C4-2B (cell line): Measurements from ENCODE around the gene MKI67.
"Not testable (repeated sequence)": the region's sequence is repeated elsewhere in the genome, so short reads cannot be mapped to it uniquely, and the experiment has no call there.

Source experiments
- H3K27ac ChIP-seq: fragments of 450-650 bp; 2 replicates; pipeline ENCODE4 v1.5.1; 2017
- ZFX ChIP-seq: fragments of 450-650 bp; IDR thresholded peaks from 2 replicates; pipeline ENCODE4 v1.6.1; 2017
- TF ChIP-seq, protein P1 (sequence below): fragments of 450-650 bp; conservative IDR thresholded peaks from 2 replicates; pipeline ENCODE4 v1.5.1; 2017; ENCODE audit warnings: mild to moderate bottlenecking

Gene MKI67

DNA sequence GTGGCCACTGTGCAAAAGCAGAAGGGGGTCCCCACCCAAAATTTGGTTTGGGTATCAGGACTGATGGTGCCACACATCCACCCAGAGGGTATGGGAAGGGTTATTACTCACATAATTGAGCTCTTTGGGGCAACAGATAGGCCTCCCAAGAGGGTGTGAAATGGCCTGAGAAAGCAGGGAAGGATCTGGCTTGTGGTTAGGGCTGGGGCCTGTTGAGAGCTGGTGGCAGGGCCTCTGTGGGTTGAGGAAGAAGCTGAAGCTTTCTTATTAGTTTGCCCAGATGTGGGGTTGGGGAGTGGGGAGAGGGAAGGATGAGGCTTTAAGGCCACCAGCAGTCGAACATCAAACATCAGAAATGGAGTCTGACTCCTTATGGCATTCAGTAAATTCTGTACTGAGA, 18.3 kb upstream of the MKI67 start:
- H3K27ac ChIP-seq: no peak overlapping the region
- TF ChIP-seq, protein P1, sequence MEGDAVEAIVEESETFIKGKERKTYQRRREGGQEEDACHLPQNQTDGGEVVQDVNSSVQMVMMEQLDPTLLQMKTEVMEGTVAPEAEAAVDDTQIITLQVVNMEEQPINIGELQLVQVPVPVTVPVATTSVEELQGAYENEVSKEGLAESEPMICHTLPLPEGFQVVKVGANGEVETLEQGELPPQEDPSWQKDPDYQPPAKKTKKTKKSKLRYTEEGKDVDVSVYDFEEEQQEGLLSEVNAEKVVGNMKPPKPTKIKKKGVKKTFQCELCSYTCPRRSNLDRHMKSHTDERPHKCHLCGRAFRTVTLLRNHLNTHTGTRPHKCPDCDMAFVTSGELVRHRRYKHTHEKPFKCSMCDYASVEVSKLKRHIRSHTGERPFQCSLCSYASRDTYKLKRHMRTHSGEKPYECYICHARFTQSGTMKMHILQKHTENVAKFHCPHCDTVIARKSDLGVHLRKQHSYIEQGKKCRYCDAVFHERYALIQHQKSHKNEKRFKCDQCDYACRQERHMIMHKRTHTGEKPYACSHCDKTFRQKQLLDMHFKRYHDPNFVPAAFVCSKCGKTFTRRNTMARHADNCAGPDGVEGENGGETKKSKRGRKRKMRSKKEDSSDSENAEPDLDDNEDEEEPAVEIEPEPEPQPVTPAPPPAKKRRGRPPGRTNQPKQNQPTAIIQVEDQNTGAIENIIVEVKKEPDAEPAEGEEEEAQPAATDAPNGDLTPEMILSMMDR: no peak
- no peak for TF ChIP-seq ZFX

- TF ChIP-seq, protein P1: no peak
- TF ChIP-seq ZFX: no peak
- no peak overlapping the region for H3K27ac ChIP-seq
Observed at GRCh38 chr10:128143531-128143930, 17.3 kb upstream of the MKI67 start.

DNA sequence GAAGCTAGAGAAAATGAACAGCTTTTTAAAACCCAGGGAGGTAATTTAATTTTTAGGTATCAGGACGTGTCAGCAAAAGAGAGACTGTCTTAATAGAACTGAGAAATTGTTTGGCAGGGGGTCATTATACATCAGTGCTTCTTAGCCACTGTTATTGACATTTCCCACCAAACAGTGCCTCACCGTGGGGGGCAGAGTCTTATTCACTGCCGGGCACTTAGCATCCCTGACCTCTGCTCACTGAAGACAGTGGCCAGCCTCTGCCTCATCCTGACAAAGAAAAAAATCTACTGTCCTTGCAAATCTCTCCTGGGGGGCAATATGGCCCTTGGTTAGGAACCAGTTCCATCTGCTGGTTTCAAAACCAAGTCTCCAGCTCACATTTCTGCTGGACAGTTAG, 14.2 kb upstream of the MKI67 start:
- no peak overlapping the region for H3K27ac ChIP-seq
- no peak for TF ChIP-seq ZFX
- TF ChIP-seq, protein P1: no peak

DNA sequence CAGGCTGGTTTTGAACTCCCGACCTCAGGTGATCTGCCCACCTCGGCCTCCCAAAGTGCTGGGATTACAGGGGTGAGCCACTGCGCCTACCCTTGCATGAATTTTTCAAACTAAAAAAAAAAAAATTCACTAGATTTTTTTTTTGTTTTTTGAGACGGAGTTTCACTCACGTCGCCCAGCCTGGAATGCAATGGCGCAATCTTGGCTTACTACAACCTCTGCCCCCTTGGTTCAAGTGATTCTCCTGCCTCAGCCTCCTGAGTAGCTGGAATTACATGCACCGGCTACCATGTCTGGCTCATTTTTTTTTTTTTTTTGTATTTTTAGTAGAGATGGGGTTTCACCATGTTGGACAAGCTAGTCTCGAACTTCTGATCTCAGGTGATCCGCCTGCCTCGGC, 12.2 kb upstream of the MKI67 start:
- not testable (repeated sequence) for H3K27ac ChIP-seq

DNA sequence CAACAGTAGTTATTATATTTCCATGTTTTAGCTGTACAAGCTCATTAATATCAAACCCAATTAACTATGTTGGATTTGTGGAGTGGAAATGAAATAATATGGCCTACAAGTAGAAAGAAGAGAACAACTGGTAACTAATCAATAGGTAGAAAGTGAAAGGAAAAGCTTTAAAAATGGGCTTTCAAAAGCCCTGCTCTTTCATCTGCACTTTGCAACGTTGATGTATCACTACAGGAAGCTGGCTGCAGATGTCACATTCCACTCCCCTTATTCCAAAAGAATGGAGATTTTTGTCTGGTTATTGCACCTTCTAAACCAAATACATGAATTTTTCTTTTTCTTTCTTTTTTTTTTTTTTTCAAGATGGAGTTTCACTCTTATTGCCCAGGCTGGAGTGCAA, 11.7 kb upstream of the MKI67 start:
- TF ChIP-seq ZFX: no peak
- H3K27ac ChIP-seq: no peak overlapping the region

- H3K27ac ChIP-seq: no peak overlapping the region
- TF ChIP-seq, protein P1: no peak
Observed at GRCh38 chr10:128130051-128130450, 3.8 kb upstream of the MKI67 start.

GRCh38 chr10:128128582-128128981, 2.4 kb upstream of the MKI67 start:
- no peak overlapping the region for H3K27ac ChIP-seq
- TF ChIP-seq ZFX: no peak
- TF ChIP-seq, protein P1: no peak

DNA sequence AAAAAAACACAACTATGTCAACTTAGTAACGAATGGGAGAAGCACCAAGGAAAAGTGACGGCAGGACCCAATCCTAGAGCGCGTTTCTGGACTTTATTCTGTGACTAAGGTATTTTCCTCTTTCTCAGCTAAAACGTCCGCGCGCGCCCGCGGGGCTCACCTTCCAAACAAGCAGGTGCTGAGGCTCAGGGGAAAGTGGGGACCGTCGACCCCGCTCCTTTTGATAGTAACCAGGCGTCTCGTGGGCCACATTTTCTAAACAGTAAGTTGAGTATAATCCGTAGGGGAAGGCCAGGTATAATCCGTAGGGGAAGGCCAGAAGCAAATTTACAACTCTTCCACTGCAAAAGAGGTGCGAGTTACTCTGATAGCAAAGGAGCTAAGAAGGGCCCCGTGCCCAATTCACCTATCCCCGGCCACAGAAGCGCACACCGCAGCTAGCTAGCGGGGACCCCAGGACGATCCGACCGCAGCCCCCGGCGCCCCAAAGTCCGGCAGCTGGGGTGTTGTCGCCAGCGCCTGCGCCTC, 743 bp downstream of the MKI67 start:
- peak overlapping the region; percentile 97 for H3K27ac ChIP-seq
- no peak for TF ChIP-seq ZFX
- TF ChIP-seq, protein P1: no peak
